ENCODE data around the gene GAGE1.
"Not testable (repeated sequence)": the region's sequence is repeated elsewhere in the genome, so short reads cannot be mapped to it uniquely, and the experiment has no call there.

The GAGE1 gene, protein sequence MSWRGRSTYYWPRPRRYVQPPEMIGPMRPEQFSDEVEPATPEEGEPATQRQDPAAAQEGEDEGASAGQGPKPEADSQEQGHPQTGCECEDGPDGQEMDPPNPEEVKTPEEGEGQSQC

DNA sequence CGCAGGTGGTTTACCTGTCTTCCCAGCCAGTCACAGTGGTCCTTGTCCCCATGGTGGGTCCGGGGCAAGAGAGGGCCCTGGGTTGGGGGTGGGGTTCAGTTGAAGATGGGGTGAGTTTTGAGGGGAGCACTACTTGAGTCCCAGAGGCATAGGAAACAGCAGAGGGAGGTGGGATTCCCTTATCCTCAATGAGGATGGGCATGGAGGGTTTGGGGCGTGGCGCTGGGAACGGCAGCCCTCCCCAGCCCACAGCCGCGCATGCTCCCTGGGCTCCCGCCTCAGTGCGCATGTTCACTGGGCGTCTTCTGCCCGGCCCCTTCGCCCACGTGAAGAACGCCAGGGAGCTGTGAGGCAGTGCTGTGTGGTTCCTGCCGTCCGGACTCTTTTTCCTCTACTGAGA lies at the start of gene GAGE1:
Gene GAGE1 (plus strand): TSS at position 301 of the 400 bp plus-strand sequence. CDS start 1,155 bp downstream, outside the sequence.
- not testable (repeated sequence) for DNase-seq (ENCODE audit: low read depth, low spot score); H3K9me3 ChIP-seq (ENCODE audit: low read depth, low read length); H3K4me3 ChIP-seq; H3K9ac ChIP-seq (ENCODE audit: insufficient read length); H3K27ac ChIP-seq; H3K36me3 ChIP-seq (ENCODE audit: insufficient read depth, low read length)

- H3K36me3 ChIP-seq (ENCODE audit: insufficient read depth, low read length); H3K9me3 ChIP-seq (ENCODE audit: low read depth, low read length); H3K9ac ChIP-seq (ENCODE audit: insufficient read length); H3K4me3 ChIP-seq; H3K27ac ChIP-seq; DNase-seq (ENCODE audit: low read depth, low spot score): not testable (repeated sequence)
These were observed 47.8 kb upstream of the GAGE1 start, which contains the start of gene GAGE12E for GRCh38 chrX:49550989-49551388. TSS of gene GAGE12E (plus strand) at chrX:49551289. CDS start at chrX:49552444, 1,155 bp downstream.

DNA sequence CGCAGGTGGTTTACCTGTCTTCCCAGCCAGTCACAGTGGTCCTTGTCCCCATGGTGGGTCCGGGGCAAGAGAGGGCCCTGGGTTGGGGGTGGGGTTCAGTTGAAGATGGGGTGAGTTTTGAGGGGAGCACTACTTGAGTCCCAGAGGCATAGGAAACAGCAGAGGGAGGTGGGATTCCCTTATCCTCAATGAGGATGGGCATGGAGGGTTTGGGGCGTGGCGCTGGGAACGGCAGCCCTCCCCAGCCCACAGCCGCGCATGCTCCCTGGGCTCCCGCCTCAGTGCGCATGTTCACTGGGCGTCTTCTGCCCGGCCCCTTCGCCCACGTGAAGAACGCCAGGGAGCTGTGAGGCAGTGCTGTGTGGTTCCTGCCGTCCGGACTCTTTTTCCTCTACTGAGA lies 38.3 kb upstream of the GAGE1 start, which contains the start of gene GAGE12F:
Gene GAGE12F (plus strand): TSS at position 301 of the 400 bp plus-strand sequence. CDS start 1,155 bp downstream, outside the sequence.
- H3K36me3 ChIP-seq (ENCODE audit: insufficient read depth, low read length); H3K4me3 ChIP-seq; H3K9ac ChIP-seq (ENCODE audit: insufficient read length); DNase-seq (ENCODE audit: low read depth, low spot score); H3K27ac ChIP-seq; H3K9me3 ChIP-seq (ENCODE audit: low read depth, low read length): not testable (repeated sequence)

DNA sequence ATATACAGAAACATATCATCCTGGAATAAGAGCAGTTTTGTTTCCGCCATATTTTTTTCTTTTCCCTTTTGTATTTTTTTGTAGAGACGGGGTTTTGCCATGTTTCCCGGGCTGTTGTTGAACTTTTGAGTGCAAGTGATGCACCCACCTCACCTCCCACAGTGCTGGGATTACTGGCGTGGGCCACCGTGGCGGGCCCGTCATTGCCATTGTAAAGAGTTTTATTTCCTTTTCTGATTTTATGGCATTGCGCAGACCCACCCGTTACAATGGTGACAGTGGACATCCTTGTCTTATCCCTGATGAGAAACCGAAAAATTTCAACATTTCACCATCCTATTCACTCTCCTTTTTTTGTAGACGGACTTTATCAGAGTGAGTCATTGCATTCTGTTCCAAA lies 30.1 kb upstream of the GAGE1 start:
- not testable (repeated sequence) for H3K27ac ChIP-seq; H3K4me3 ChIP-seq; DNase-seq (ENCODE audit: low read depth, low spot score); H3K9ac ChIP-seq (ENCODE audit: insufficient read length); H3K36me3 ChIP-seq (ENCODE audit: insufficient read depth, low read length); H3K9me3 ChIP-seq (ENCODE audit: low read depth, low read length)

DNA sequence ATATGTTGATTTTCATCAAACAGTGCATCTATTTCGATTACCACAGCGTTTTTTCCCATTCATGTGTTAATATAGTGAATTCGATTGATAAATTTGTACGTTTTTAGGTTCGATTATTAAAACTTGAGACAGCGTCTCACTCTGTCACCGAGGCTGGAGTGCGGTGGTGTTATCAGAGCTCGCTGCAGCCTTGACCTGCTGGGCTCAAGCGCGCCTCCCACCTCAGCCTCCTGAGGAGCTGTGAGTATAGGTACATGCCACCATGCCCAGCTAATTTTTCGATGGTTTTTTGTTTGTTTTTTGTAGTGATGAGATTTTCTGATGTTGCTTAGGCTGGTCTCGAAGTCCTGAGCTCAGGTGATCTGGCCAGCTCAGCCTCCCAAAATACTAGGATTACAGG lies 29.7 kb upstream of the GAGE1 start:
- H3K9ac ChIP-seq (ENCODE audit: insufficient read length); H3K9me3 ChIP-seq (ENCODE audit: low read depth, low read length); H3K27ac ChIP-seq; H3K36me3 ChIP-seq (ENCODE audit: insufficient read depth, low read length); DNase-seq (ENCODE audit: low read depth, low spot score); H3K4me3 ChIP-seq: not testable (repeated sequence)

DNA sequence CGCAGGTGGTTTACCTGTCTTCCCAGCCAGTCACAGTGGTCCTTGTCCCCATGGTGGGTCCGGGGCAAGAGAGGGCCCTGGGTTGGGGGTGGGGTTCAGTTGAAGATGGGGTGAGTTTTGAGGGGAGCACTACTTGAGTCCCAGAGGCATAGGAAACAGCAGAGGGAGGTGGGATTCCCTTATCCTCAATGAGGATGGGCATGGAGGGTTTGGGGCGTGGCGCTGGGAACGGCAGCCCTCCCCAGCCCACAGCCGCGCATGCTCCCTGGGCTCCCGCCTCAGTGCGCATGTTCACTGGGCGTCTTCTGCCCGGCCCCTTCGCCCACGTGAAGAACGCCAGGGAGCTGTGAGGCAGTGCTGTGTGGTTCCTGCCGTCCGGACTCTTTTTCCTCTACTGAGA lies 28.7 kb upstream of the GAGE1 start, which contains the start of gene GAGE12G:
Gene GAGE12G (plus strand): TSS at position 301 of the 400 bp plus-strand sequence. CDS start 1,155 bp downstream, outside the sequence.
- not testable (repeated sequence) for H3K36me3 ChIP-seq (ENCODE audit: insufficient read depth, low read length); H3K4me3 ChIP-seq; H3K9ac ChIP-seq (ENCODE audit: insufficient read length); DNase-seq (ENCODE audit: low read depth, low spot score); H3K9me3 ChIP-seq (ENCODE audit: low read depth, low read length); H3K27ac ChIP-seq

GRCh38 chrX:49579649-49580048 lies 19.2 kb upstream of the GAGE1 start, which contains the start of gene GAGE12H:
TSS of gene GAGE12H (plus strand) at chrX:49579949. CDS start at chrX:49581104, 1,155 bp downstream.
- not testable (repeated sequence) for H3K9ac ChIP-seq (ENCODE audit: insufficient read length); H3K27ac ChIP-seq; DNase-seq (ENCODE audit: low read depth, low spot score); H3K36me3 ChIP-seq (ENCODE audit: insufficient read depth, low read length); H3K9me3 ChIP-seq (ENCODE audit: low read depth, low read length); H3K4me3 ChIP-seq

DNA sequence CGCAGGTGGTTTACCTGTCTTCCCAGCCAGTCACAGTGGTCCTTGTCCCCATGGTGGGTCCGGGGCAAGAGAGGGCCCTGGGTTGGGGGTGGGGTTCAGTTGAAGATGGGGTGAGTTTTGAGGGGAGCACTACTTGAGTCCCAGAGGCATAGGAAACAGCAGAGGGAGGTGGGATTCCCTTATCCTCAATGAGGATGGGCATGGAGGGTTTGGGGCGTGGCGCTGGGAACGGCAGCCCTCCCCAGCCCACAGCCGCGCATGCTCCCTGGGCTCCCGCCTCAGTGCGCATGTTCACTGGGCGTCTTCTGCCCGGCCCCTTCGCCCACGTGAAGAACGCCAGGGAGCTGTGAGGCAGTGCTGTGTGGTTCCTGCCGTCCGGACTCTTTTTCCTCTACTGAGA lies 9.6 kb upstream of the GAGE1 start, which contains the start of gene GAGE2A:
Gene GAGE2A (plus strand): TSS at position 301 of the 400 bp plus-strand sequence. CDS start 1,155 bp downstream, outside the sequence.
- H3K9me3 ChIP-seq (ENCODE audit: low read depth, low read length); H3K27ac ChIP-seq; H3K4me3 ChIP-seq; H3K9ac ChIP-seq (ENCODE audit: insufficient read length); DNase-seq (ENCODE audit: low read depth, low spot score); H3K36me3 ChIP-seq (ENCODE audit: insufficient read depth, low read length): not testable (repeated sequence)

GRCh38 chrX:49589769-49590478 lies 8.9 kb upstream of the GAGE1 start:
- H3K9ac ChIP-seq (ENCODE audit: insufficient read length); H3K36me3 ChIP-seq (ENCODE audit: insufficient read depth, low read length); H3K27ac ChIP-seq; DNase-seq (ENCODE audit: low read depth, low spot score); H3K9me3 ChIP-seq (ENCODE audit: low read depth, low read length); H3K4me3 ChIP-seq: not testable (repeated sequence)

DNA sequence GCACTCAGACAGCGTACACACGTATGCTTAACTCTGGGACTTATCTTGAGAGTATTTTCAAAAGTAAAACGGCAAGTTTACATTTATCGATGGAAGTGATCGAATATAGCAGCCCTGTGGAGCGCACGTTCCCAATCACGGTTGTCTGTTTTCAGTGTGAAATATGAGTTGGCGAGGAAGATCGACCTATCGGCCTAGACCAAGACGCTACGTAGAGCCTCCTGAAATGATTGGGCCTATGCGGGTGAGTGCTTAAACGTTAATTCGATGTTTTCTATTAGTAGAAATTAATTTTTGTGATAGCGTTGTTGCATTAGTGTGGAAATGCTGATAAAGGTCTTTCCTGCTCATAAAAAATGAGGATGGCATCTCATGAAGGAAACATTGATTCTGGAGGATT lies 8.3 kb upstream of the GAGE1 start:
- H3K4me3 ChIP-seq; H3K27ac ChIP-seq; H3K9me3 ChIP-seq (ENCODE audit: low read depth, low read length); H3K9ac ChIP-seq (ENCODE audit: insufficient read length); DNase-seq (ENCODE audit: low read depth, low spot score); H3K36me3 ChIP-seq (ENCODE audit: insufficient read depth, low read length): not testable (repeated sequence)

Measured in SK-N-MC (cell line).